H1 (cell line): ENCODE data around the gene SPIB. TPM values are rescaled to one million over a fixed set of nuclear protein-coding genes. Genes with fewer than 3 reads are reported as not detected.

Experiments used
- CTCF ChIA-PET: fragments of 300-600 bp; sonication (Branson Sonifier 250); formaldehyde crosslinking; loops from one replicate; lab custom pipeline; 2021; ENCODE audit not compliant: partially characterized antibody; lab: Charles Lee
- POLR2A ChIA-PET: fragments of 300-600 bp; sonication (Branson Sonifier 250); formaldehyde crosslinking; loops from one replicate; lab custom pipeline; 2021; ENCODE audit warnings: inconsistent platforms; ENCODE audit not compliant: partially characterized antibody; lab: Charles Lee
- DNase-seq, 2 experiments: peaks; one replicate each; pipeline versions ENCODE4 v3.0.0 to v3.0.0-alpha.2; 2010 to 2022; ENCODE audit warnings: low spot score in 2 of 2, low read depth in 1 of 2, mixed read lengths in 1 of 2
- FAIRE-seq: peaks from 2 replicates; lab custom pipeline; 2011; peaks lifted over from hg19 to GRCh38; lab: Jason Lieb, UNC
- H2AFZ ChIP-seq: 2 replicates; pipeline ENCODE4 v1.8.1; 2012; ENCODE audit warnings: low read length, inconsistent platforms
- H2AK5ac ChIP-seq: 2 replicates; pipeline ENCODE4 v1.6.1; 2013; ENCODE audit warnings: low read depth, low read length
- H2BK120ac ChIP-seq: replicated peaks from 2 replicates; pipeline ENCODE3; 2013; ENCODE audit warnings: low read depth, low read length, inconsistent platforms
- H2BK12ac ChIP-seq: 2 replicates; pipeline ENCODE4 v1.6.1; 2013; ENCODE audit warnings: low read depth, low read length
- H2BK15ac ChIP-seq: 2 replicates; pipeline ENCODE4 v1.6.1; 2013; ENCODE audit warnings: low read length
- H2BK20ac ChIP-seq: 2 replicates; pipeline ENCODE4 v1.6.1; 2013; ENCODE audit warnings: low read length
- H2BK5ac ChIP-seq: 2 replicates; pipeline ENCODE4 v1.6.1; 2013; ENCODE audit warnings: low read depth, low read length
- H3K14ac ChIP-seq: 2 replicates; pipeline ENCODE4 v1.6.1; 2013; ENCODE audit warnings: inconsistent platforms; ENCODE audit not compliant: insufficient read length
- H3K18ac ChIP-seq: 2 replicates; pipeline ENCODE4 v1.6.1; 2013; ENCODE audit warnings: low read length; ENCODE audit errors: extremely low read depth
- H3K23ac ChIP-seq: 2 replicates; pipeline ENCODE4 v1.6.1; 2013; ENCODE audit warnings: inconsistent platforms; ENCODE audit not compliant: insufficient read length
- H3K23me2 ChIP-seq: 2 replicates; pipeline ENCODE4 v1.6.1; 2013; ENCODE audit warnings: low read depth, low read length
- H3K27ac ChIP-seq: 2 replicates; pipeline ENCODE4 v1.6.1; 2011; ENCODE audit warnings: low read depth, low read length, inconsistent platforms
- H3K27me3 ChIP-seq, 4 experiments: replicated peaks in 1 of 4; 1 replicate in 1 of 4; 2 replicates in 3 of 4; pipeline versions ENCODE4 v1.6.1 to v1.8.1; 2011 to 2013; ENCODE audit warnings: low read length in 3 of 4, mild to moderate bottlenecking in 3 of 4, inconsistent platforms in 2 of 4, mixed read lengths in 2 of 4, moderate library complexity in 1 of 4; ENCODE audit not compliant: control insufficient read depth in 3 of 4, insufficient read depth in 3 of 4; ENCODE audit errors: extremely low read depth in 1 of 4
- H3K36me3 ChIP-seq, 4 experiments: 2 replicates each; pipeline versions ENCODE4 v1.6.1 to v1.8.1; 2011 to 2013; ENCODE audit warnings: mild to moderate bottlenecking in 4 of 4, low read length in 3 of 4, moderate library complexity in 2 of 4, control low read depth in 1 of 4, inconsistent platforms in 1 of 4; ENCODE audit not compliant: insufficient read depth in 4 of 4, control insufficient read depth in 2 of 4
- H3K4ac ChIP-seq: replicated peaks from 2 replicates; pipeline ENCODE3; 2013; ENCODE audit warnings: low read length, low read depth, mixed read lengths, inconsistent platforms; ENCODE audit not compliant: insufficient read length
- H3K4me1 ChIP-seq, 4 experiments: replicated peaks in 1 of 4; 1 replicate in 1 of 4; 2 replicates in 3 of 4; pipeline versions ENCODE4 v1.6.1 to v1.8.1; 2011 to 2013; ENCODE audit warnings: low read length in 3 of 4, inconsistent platforms in 2 of 4, mixed read lengths in 1 of 4; ENCODE audit not compliant: insufficient read depth in 4 of 4, control insufficient read depth in 3 of 4
- H3K4me2 ChIP-seq, 2 experiments: 2 replicates each; pipeline versions ENCODE4 v1.6.1 to v1.8.1; 2011 to 2013; ENCODE audit warnings: low read depth in 2 of 2, low read length in 2 of 2, control low read depth in 1 of 2, inconsistent platforms in 1 of 2, mild to moderate bottlenecking in 1 of 2; ENCODE audit not compliant: insufficient read depth in 1 of 2
- H3K4me3 ChIP-seq, 4 experiments: fragments of 200-600, 300-600 bp in 1 of 4; sonication (generic), shearing (Covaris generic), sonication (Bioruptor Twin) in 1 of 4; 2 replicates each; pipeline versions ENCODE4 v1.5.1 to v1.8.1; 2011 to 2016; ENCODE audit warnings: low read length in 4 of 4, low read depth in 3 of 4, control low read depth in 2 of 4, inconsistent platforms in 2 of 4, mild to moderate bottlenecking in 2 of 4, mixed read lengths in 1 of 4, moderate library complexity in 1 of 4; ENCODE audit not compliant: insufficient read depth in 2 of 4; ENCODE audit errors: extremely low read depth in 1 of 4
- H3K56ac ChIP-seq: replicated peaks from 2 replicates; pipeline ENCODE3; 2013; ENCODE audit warnings: low read depth, mild to moderate bottlenecking, mixed read lengths, low read length, inconsistent platforms; ENCODE audit not compliant: insufficient read length
- H3K79me1 ChIP-seq: 2 replicates; pipeline ENCODE4 v1.6.1; 2013; ENCODE audit warnings: low read depth, low read length, control low read depth
- H3K79me2 ChIP-seq, 2 experiments: 2 replicates each; pipeline versions ENCODE4 v1.6.1 to v1.8.1; 2012 to 2013; ENCODE audit warnings: low read length in 2 of 2, mild to moderate bottlenecking in 2 of 2, inconsistent platforms in 1 of 2; ENCODE audit not compliant: insufficient read depth in 2 of 2, control insufficient read depth in 1 of 2
- H3K9ac ChIP-seq, 4 experiments: replicated peaks in 1 of 4; 1 replicate in 1 of 4; 2 replicates in 3 of 4; pipeline versions ENCODE4 v1.6.1 to v1.8.1; 2011 to 2013; ENCODE audit warnings: low read depth in 3 of 4, low read length in 3 of 4, control low read depth in 2 of 4, mild to moderate bottlenecking in 2 of 4, moderate library complexity in 2 of 4, inconsistent platforms in 1 of 4; ENCODE audit errors: extremely low read depth in 1 of 4
- H3K9me3 ChIP-seq, 2 experiments: 2 replicates each; pipeline versions ENCODE4 v1.6.1 to v1.8.1; 2012 to 2013; ENCODE audit warnings: mild to moderate bottlenecking in 2 of 2, moderate library complexity in 2 of 2, control low read depth in 1 of 2, inconsistent platforms in 1 of 2, low read depth in 1 of 2, low read length in 1 of 2, mixed read lengths in 1 of 2; ENCODE audit not compliant: insufficient read depth in 2 of 2
- H4K20me1 ChIP-seq, 2 experiments: replicated peaks in 1 of 2; 2 replicates each; pipeline versions ENCODE3 to v1.8.1; 2011 to 2013; ENCODE audit warnings: inconsistent platforms in 2 of 2, low read length in 2 of 2, mild to moderate bottlenecking in 1 of 2; ENCODE audit not compliant: insufficient read depth in 2 of 2, control insufficient read depth in 1 of 2
- H4K5ac ChIP-seq: 2 replicates; pipeline ENCODE4 v1.6.1; 2013; ENCODE audit warnings: low read length, low read depth, mixed read lengths, inconsistent platforms; ENCODE audit not compliant: insufficient read length
- H4K8ac ChIP-seq: 2 replicates; pipeline ENCODE4 v1.8.0; 2013; ENCODE audit warnings: mild to moderate bottlenecking, moderate library complexity, low read length, inconsistent platforms; ENCODE audit not compliant: insufficient read depth; ENCODE audit errors: extremely low read depth
- H4K91ac ChIP-seq: replicated peaks from 2 replicates; pipeline ENCODE3; 2013; ENCODE audit warnings: low read length, mixed read lengths, inconsistent platforms; ENCODE audit not compliant: insufficient read length
- BRCA1 ChIP-seq: IDR thresholded peaks from 2 replicates; pipeline ENCODE4 v1.6.1; 2012; ENCODE audit warnings: low read depth, low read length, improper control_type of control experiment
- CBX8 ChIP-seq: fragments of 300-800, 300-1000 bp; sonication (generic); IDR thresholded peaks from 2 replicates; pipeline ENCODE4 v1.7.1; 2016; ENCODE audit warnings: low read depth, low read length, borderline replicate concordance
- CHD1 ChIP-seq: IDR thresholded peaks from 2 replicates; pipeline ENCODE4 v1.6.1; 2012; ENCODE audit warnings: low read depth, low read length, improper control_type of control experiment
- EGR1 ChIP-seq: IDR thresholded peaks from 2 replicates; pipeline ENCODE4 v1.6.1; 2011; ENCODE audit warnings: low read depth, low read length, borderline replicate concordance
- EP300 ChIP-seq, 2 experiments: IDR thresholded peaks; 1 replicate in 1 of 2; 2 replicates in 1 of 2; pipeline ENCODE4 v1.6.1; 2011 to 2012; ENCODE audit warnings: low read depth in 2 of 2, low read length in 2 of 2, mild to moderate bottlenecking in 2 of 2, borderline replicate concordance in 1 of 2, inconsistent platforms in 1 of 2, moderate library complexity in 1 of 2
- EZH2 ChIP-seq: fragments of 200-600 bp; sonication (generic); IDR thresholded peaks from 2 replicates; pipeline ENCODE4 v1.7.1; 2012; ENCODE audit warnings: low read depth, mild to moderate bottlenecking, moderate library complexity, low read length, inconsistent platforms; ENCODE audit not compliant: severe bottlenecking
- SIRT6 ChIP-seq: IDR thresholded peaks from one replicate; pipeline ENCODE4 v1.7.1; 2012; ENCODE audit warnings: low read length, inconsistent platforms
- SRF ChIP-seq: IDR thresholded peaks from 2 replicates; pipeline ENCODE4 v1.6.1; 2011; ENCODE audit warnings: mild to moderate bottlenecking, low read depth, low read length, moderate library complexity
- WGBS, 2 experiments: shearing (Covaris generic) in 1 of 2; methylation state at CpG; one replicate each; pipeline versions ENCODE4 v1.1.6 to v1.1.7; 2013 to 2015; ENCODE audit warnings: low lambda C conversion rate in 2 of 2, mixed read lengths in 2 of 2, inconsistent platforms in 1 of 2, low coverage in 1 of 2, missing lambda C conversion rate in 1 of 2; ENCODE audit not compliant: insufficient replicate concordance in 2 of 2, insufficient coverage in 1 of 2, insufficient read length in 1 of 2; ENCODE audit errors: extremely low coverage in 1 of 2, missing lambda C conversion rate in 1 of 2; 5-methylcytosine and 5-hydroxymethylcytosine counted together
- polyA plus RNA-seq, 7 experiments: library from polyadenylated mRNA; depleted of rRNA in 3 of 7; stranded (reverse) in 5 of 7; unstranded in 2 of 7; fragments of >200 nt in 5 of 7; fragments of 200-250 nt in 2 of 7; gene quantifications; 1 replicate in 5 of 7; 2 replicates in 1 of 7; 4 replicates in 1 of 7; pipeline versions ENCODE4 v1.2.1 to v1.2.3, GENCODE V29; 2011 to 2013; ENCODE audit warnings: missing spikeins in 2 of 7, mixed read lengths in 2 of 7
- total RNA-seq: library from RNA; stranded (reverse); fragmentation: NEBNext Ultra II Directional; extraction: Animal tissue kit (Norgen Biotek cat#: 25700); gene quantifications from 2 replicates; pipeline ENCODE4 v1.2.1, GENCODE V29; 2021
- TF ChIP-seq, protein P1 (sequence below): IDR thresholded peaks from 2 replicates; pipeline ENCODE4 v1.6.1; 2012; ENCODE audit warnings: inconsistent platforms
- TF ChIP-seq, protein P2 (sequence below), 3 experiments: IDR thresholded peaks; 1 replicate in 2 of 3; 2 replicates in 1 of 3; pipeline versions ENCODE4 v1.5.1 to v1.6.1; 2011; ENCODE audit warnings: low read length in 3 of 3, mild to moderate bottlenecking in 3 of 3, inconsistent platforms in 2 of 3, low read depth in 1 of 3, moderate library complexity in 1 of 3; ENCODE audit not compliant: insufficient read depth in 1 of 3; ENCODE audit errors: control extremely low read depth in 1 of 3

The SPIB gene
- total and polyA plus RNA-seq, 2 of the 8 experiments (the other 6 are each of a cell fraction or from before 2014, with no cell fraction given) = 11.1 to 17.4 TPM

DNA sequence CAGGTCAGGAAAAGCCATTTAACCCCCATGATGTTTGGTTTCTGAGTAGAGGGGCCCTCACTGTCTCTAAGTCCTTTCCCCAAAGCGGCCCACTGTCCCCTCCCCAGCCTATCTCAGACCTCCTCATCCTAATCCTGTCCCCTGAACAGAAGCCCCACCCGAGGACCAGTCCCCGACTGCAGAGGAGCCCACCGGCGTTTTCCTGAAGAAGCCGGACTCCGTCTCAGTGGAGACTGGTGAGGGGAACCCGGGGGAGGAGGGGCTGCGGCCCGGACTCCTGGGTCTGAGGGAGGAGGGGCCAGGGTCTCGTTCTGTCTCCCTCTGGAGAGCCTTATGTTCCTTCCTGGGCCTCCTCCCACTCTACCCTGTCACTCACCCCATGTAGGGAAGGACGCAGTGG, 16.9 kb downstream of the SPIB start:
- peaks cover 2 to 13% (median 9%) of the 10 kb centered on the region in 4 experiments for H3K4me1 ChIP-seq
- CTCF ChIA-PET = interaction anchor here (0.6 to 1.4 kb wide), 6 partner anchors 8 to 153 kb away, joined by 3 to 11 read pairs (median 3); no protein-coding TSS in a partner anchor
- no peaks in the 10 kb centered on the region for H3K36me3 ChIP-seq
- H4K91ac ChIP-seq = no peak overlapping the region
- H2BK5ac ChIP-seq = no peak overlapping the region
- H2BK20ac ChIP-seq = no peak overlapping the region
- DNase-seq (no peak), FAIRE-seq (no peak)
- H3K4ac ChIP-seq = no peak overlapping the region
- 0 out of 2 replicates have a peak overlapping the region, but pooled peaks have one; percentile 61 for H2BK15ac ChIP-seq
- H3K4me3 ChIP-seq = no peak overlapping the region
- H4K8ac ChIP-seq = no peak overlapping the region
- H3K9ac ChIP-seq = no peak overlapping the region
- H3K9me3 ChIP-seq = no peaks in the 10 kb centered on the region
- H3K23me2 ChIP-seq = peaks cover 7% of the 10 kb centered on the region; the same call in 1 of the 2 replicates
- 96% methylated on average over 10 of the region's 12 CpGs; no CpG with 5 or more reads in 1 of the 2 experiments for WGBS, 2 experiments
- no peaks in the 10 kb centered on the region for H3K79me1 ChIP-seq
- no peak overlapping the region for H3K18ac ChIP-seq
- no peak overlapping the region for H2BK120ac ChIP-seq
- no peaks in the 10 kb centered on the region for H3K79me2 ChIP-seq
- no peaks in the 10 kb centered on the region for H4K20me1 ChIP-seq
- POLR2A ChIA-PET = interaction anchor here (0.7 to 1.4 kb wide), 2 partner anchors 17 to 19 kb away, joined by 4 read pairs; partner anchors contain the start of gene SPIB
- H2BK12ac ChIP-seq = no peak overlapping the region
- H3K23ac ChIP-seq = no peak overlapping the region
- H3K27ac ChIP-seq = no peak overlapping the region
- H4K5ac ChIP-seq = no peak overlapping the region
- H3K56ac ChIP-seq = no peak overlapping the region
- peaks cover 0 to 4% (median 3%) of the 10 kb centered on the region in 4 experiments; a peak in 4 of 7 replicates for H3K27me3 ChIP-seq
- no peak overlapping the region for H3K14ac ChIP-seq
- H3K4me2 ChIP-seq = no peak overlapping the region
- H2AK5ac ChIP-seq = no peak overlapping the region
- no peak overlapping the region for H2AFZ ChIP-seq
- TF ChIP-seq EGR1 = no peak
- TF ChIP-seq BRCA1 = no peak
- TF ChIP-seq, protein P1, sequence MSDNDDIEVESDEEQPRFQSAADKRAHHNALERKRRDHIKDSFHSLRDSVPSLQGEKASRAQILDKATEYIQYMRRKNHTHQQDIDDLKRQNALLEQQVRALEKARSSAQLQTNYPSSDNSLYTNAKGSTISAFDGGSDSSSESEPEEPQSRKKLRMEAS = no peak
- no peak for TF ChIP-seq SRF
- TF ChIP-seq EP300 (IDR thresholded peaks at IDR 0.05; ENCODE audit: borderline replicate concordance in 1 of 2, low read depth in 2 of 2, low read length in 2 of 2) = no peak
- TF ChIP-seq CHD1 = no peak
- TF ChIP-seq SIRT6 = no peak
- no peak for TF ChIP-seq EZH2
- no peak for TF ChIP-seq CBX8
- TF ChIP-seq, protein P2, sequence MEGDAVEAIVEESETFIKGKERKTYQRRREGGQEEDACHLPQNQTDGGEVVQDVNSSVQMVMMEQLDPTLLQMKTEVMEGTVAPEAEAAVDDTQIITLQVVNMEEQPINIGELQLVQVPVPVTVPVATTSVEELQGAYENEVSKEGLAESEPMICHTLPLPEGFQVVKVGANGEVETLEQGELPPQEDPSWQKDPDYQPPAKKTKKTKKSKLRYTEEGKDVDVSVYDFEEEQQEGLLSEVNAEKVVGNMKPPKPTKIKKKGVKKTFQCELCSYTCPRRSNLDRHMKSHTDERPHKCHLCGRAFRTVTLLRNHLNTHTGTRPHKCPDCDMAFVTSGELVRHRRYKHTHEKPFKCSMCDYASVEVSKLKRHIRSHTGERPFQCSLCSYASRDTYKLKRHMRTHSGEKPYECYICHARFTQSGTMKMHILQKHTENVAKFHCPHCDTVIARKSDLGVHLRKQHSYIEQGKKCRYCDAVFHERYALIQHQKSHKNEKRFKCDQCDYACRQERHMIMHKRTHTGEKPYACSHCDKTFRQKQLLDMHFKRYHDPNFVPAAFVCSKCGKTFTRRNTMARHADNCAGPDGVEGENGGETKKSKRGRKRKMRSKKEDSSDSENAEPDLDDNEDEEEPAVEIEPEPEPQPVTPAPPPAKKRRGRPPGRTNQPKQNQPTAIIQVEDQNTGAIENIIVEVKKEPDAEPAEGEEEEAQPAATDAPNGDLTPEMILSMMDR (IDR thresholded peaks at IDR 0.05; ENCODE audit: control extremely low read depth in 1 of 3, insufficient read depth in 1 of 3, low read depth in 1 of 3, low read length in 3 of 3) = no peak
